Measurements from ENCODE around the gene UNC93B1.

DNA sequence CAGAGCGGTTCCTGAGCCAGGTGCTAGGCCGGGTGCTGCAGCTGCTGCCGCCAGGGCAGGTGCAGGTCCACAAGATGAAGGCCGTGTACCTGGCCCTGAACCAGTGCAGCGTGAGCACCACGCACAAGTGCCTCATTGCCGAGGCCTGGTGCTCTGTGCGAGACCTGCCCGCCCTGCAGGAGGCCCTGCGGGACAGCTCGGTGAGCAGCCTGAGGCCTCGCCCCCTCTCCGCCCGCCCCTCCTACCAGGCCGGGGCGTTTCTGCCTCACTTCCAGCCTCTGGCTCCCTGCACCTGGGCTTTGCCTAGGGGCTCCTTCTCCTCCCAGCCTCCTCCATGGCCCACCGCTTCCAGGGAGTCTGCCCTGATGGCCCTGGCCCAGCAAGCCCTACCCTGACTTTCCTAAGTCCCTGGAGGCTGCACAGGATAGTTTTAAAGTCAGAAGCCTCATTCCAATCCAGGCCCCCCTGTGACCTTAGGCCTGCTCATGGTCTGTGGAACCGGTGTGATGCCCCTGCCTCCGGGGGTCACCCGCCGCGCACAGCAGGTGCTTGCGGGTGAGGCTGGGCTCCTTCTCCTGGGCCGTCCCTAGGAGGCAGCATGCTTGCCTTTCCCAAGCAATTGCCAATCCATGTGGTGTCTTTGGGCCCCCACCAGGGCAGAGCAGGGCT, 40.4 kb upstream of the UNC93B1 start:
- TF ChIP-seq, protein P1, sequence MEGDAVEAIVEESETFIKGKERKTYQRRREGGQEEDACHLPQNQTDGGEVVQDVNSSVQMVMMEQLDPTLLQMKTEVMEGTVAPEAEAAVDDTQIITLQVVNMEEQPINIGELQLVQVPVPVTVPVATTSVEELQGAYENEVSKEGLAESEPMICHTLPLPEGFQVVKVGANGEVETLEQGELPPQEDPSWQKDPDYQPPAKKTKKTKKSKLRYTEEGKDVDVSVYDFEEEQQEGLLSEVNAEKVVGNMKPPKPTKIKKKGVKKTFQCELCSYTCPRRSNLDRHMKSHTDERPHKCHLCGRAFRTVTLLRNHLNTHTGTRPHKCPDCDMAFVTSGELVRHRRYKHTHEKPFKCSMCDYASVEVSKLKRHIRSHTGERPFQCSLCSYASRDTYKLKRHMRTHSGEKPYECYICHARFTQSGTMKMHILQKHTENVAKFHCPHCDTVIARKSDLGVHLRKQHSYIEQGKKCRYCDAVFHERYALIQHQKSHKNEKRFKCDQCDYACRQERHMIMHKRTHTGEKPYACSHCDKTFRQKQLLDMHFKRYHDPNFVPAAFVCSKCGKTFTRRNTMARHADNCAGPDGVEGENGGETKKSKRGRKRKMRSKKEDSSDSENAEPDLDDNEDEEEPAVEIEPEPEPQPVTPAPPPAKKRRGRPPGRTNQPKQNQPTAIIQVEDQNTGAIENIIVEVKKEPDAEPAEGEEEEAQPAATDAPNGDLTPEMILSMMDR (conservative IDR thresholded peaks at IDR 0.05; ENCODE audit: low read length), result no peak
- no peak for TF ChIP-seq EZH2phosphoT487 (IDR thresholded peaks at IDR 0.05; ENCODE audit: borderline replicate concordance)

All from Loucy (cell line).